ENCODE results near the gene MCF2L2. TPM values are rescaled to one million over a fixed set of nuclear protein-coding genes. Genes with fewer than 3 reads are reported as not detected.

Gene MCF2L2
- total RNA-seq, 4 donors from 2014 or later, result 0.61 to 2.9 (median 1.3) TPM

GRCh38 chr3:183410759-183411158 lies 17.7 kb downstream of the MCF2L2 start:
- TF ChIP-seq, protein P1, sequence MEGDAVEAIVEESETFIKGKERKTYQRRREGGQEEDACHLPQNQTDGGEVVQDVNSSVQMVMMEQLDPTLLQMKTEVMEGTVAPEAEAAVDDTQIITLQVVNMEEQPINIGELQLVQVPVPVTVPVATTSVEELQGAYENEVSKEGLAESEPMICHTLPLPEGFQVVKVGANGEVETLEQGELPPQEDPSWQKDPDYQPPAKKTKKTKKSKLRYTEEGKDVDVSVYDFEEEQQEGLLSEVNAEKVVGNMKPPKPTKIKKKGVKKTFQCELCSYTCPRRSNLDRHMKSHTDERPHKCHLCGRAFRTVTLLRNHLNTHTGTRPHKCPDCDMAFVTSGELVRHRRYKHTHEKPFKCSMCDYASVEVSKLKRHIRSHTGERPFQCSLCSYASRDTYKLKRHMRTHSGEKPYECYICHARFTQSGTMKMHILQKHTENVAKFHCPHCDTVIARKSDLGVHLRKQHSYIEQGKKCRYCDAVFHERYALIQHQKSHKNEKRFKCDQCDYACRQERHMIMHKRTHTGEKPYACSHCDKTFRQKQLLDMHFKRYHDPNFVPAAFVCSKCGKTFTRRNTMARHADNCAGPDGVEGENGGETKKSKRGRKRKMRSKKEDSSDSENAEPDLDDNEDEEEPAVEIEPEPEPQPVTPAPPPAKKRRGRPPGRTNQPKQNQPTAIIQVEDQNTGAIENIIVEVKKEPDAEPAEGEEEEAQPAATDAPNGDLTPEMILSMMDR (IDR thresholded peaks at IDR 0.05), result no peak
- TF ChIP-seq POLR2A (IDR thresholded peaks at IDR 0.05), result no peak
- H3K27ac ChIP-seq, result no peak overlapping the region
- H3K9me3 ChIP-seq, result no peaks in the 10 kb centered on the region
- intact Hi-C loops (cut with DNase I), result no loop called here
- H3K4me1 ChIP-seq, result no peaks in the 10 kb centered on the region
- no peaks in the 10 kb centered on the region for H3K27me3 ChIP-seq
- no peak for DNase-seq
- H3K36me3 ChIP-seq, result no peaks in the 10 kb centered on the region
- no peak overlapping the region for H3K4me3 ChIP-seq

DNA sequence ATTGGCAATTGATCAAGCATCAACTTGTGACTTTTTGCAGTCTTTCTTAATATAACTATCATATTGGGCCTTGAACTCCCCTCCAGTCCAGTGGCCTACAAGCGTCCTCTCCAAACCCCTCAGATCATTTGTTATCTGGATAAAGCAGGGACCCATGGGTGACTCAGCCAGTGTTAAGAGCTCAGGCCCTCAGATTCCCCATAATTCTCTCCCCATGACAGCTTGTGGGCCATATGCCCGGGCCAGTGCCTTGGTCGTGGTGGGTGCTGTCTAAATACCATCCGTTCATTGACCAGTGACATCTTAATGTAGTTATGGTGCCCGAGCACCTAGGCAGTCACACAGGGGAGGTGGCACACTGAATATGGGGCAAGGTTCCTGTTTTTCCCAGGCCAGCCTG lies 18.1 kb downstream of the MCF2L2 start:
- DNase-seq, result no peak
- WGBS, 2 donors, result 78 to 81% methylated on average over 5 of the region's 5 CpGs
- intact Hi-C loops (cut with DNase I), result no loop called here
- no peaks in the 10 kb centered on the region for H3K4me1 ChIP-seq
- H3K36me3 ChIP-seq, result no peaks in the 10 kb centered on the region
- TF ChIP-seq, protein P1 (IDR thresholded peaks at IDR 0.05), result no peak
- TF ChIP-seq POLR2A (IDR thresholded peaks at IDR 0.05), result no peak
- H3K4me3 ChIP-seq, result no peak overlapping the region
- H3K27me3 ChIP-seq, result no peaks in the 10 kb centered on the region
- no peaks in the 10 kb centered on the region for H3K9me3 ChIP-seq
- H3K27ac ChIP-seq, result no peak overlapping the region

DNA sequence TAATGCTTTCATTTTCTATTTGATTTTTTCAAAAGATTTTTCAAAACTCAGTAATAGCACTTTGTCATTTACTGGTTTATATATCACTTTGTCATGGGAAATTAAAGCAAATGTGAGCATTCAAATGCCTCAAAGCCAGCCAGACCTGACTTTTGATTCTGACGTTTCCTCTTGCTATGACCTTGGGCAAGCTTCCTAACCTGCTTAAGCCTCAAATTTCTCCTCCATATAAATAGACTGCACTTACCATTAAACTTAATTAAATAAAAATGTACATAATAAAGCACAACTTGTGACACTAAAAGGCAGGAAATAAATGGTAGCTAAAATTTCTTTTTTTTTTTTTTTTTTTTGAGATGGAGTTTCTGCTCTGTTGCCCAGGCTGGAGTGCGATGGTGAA lies 19.2 kb downstream of the MCF2L2 start:
- H3K27me3 ChIP-seq, result no peaks in the 10 kb centered on the region
- intact Hi-C loops (cut with DNase I), result no loop called here
- H3K9me3 ChIP-seq, result no peaks in the 10 kb centered on the region
- H3K36me3 ChIP-seq, result no peaks in the 10 kb centered on the region
- no peak overlapping the region for H3K4me3 ChIP-seq
- TF ChIP-seq, protein P1 (IDR thresholded peaks at IDR 0.05), result no peak
- no peak for TF ChIP-seq POLR2A (IDR thresholded peaks at IDR 0.05)
- no peaks in the 10 kb centered on the region for H3K4me1 ChIP-seq
- no peak overlapping the region for H3K27ac ChIP-seq
- DNase-seq, result no peak
- WGBS, 2 donors, result 40 to 50% methylated on average over 2 of the region's 2 CpGs

DNA sequence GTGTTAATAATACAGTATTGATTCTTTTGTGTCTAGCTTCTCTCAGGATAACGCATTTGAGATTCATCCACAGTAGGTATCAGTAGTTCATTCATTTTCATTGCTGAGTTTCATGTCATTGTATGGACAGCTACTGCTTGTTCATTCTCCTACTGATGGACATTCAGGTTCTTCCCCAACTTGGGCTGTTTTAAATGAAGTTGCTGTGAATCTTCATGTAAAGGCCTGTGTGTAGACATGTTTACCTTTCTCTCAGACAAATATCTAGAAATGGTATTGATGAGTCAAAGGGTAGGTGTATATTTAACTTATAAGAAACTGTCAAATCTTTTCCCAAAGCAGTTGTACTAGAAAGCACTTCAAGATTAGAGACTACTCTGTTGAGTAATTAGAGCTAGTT lies 26.7 kb downstream of the MCF2L2 start:
- Histone ChIP-seq H3K27ac (no peak overlapping the region), H3K9me3 (no peaks in the 10 kb centered on the region), H3K4me3 (no peak overlapping the region), H3K27me3 (peaks cover 0 to 5% (median 0%) of the 10 kb centered on the region in 4 donors), H3K36me3 (no peaks in the 10 kb centered on the region), H3K4me1 (no peaks in the 10 kb centered on the region)
- DNase-seq, result no peak
- 94 to 100% methylated on average over 1 of the region's 1 CpG for WGBS, 2 donors
- TF ChIP-seq POLR2A (IDR thresholded peaks at IDR 0.05), result no peak
- intact Hi-C loops (cut with DNase I), result no loop called here

DNA sequence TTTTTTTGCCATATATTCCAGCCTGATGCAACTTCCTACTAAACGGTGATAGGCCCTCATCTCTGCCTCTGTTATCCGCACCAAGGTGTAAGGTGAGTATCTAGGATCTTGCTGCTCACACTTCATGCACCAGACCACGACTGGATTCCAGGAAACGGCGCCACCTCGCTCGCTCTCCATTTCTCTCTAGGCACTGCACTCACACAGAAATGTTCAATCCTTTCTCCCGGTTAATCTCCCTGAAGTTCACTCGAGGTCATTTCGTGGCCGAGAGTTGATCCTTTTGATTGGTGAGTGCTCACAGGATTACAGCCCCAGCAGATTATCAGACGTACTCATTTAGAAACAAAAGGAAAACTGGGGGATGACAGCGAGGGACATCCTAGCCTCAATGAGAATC lies 28.1 kb downstream of the MCF2L2 start:
- intact Hi-C loops (cut with DNase I), result no loop called here
- no peak overlapping the region for H3K27ac ChIP-seq
- no peak for DNase-seq
- H3K4me3 ChIP-seq, result no peak overlapping the region
- H3K27me3 ChIP-seq, result peaks cover 0 to 5% (median 0%) of the 10 kb centered on the region in 4 donors
- WGBS, 2 donors, result 64 to 74% methylated on average over 12 to 13 of the region's 13 CpGs
- H3K9me3 ChIP-seq, result no peaks in the 10 kb centered on the region
- no peaks in the 10 kb centered on the region for H3K36me3 ChIP-seq
- H3K4me1 ChIP-seq, result no peaks in the 10 kb centered on the region
- no peak for TF ChIP-seq POLR2A (IDR thresholded peaks at IDR 0.05)
- TF ChIP-seq, protein P1 (IDR thresholded peaks at IDR 0.05), result no peak
